HCT116 (cell line): ENCODE measurements around the gene CLDN1. TPM values are rescaled to one million over a fixed set of nuclear protein-coding genes. Genes with fewer than 3 reads are reported as not detected.

Source experiments
- ATAC-seq: fragments of 200-7000 bp; cut with Tn5 transposase; 2 replicates; pipeline ENCODE4 v1.9.1; 2020; ENCODE audit warnings: mild to moderate bottlenecking, moderate library complexity
- BruUV-seq: library from RNA; stranded (reverse); fragments of 400-500 nt; replicated peaks from 2 replicates; lab custom pipeline; 2021; lab: Mats Ljungman, UMichigan
- CTCF ChIA-PET: fragments of 300-600 bp; sonication (Branson Sonifier 250); formaldehyde crosslinking; loops from one replicate; lab custom pipeline; 2021; ENCODE audit warnings: antibody characterized with exemption; lab: Charles Lee
- POLR2A ChIA-PET: fragments of 300-600, 350-600 bp; sonication (Branson Sonifier 250); formaldehyde crosslinking; loops from one replicate; lab custom pipeline; 2021; ENCODE audit warnings: antibody characterized with exemption; lab: Charles Lee
- RAD21 ChIA-PET, 2 experiments: fragments of 300-600 bp; sonication (Branson Sonifier 250); formaldehyde crosslinking; loops; one replicate each; lab custom pipeline; 2023; ENCODE audit warnings: low total read pairs in 2 of 2; ENCODE audit not compliant: uncharacterized antibody in 2 of 2, unreplicated experiment in 2 of 2, low non-redundant PET in 1 of 2; lab: Charles Lee
- DNase-seq: peaks from one replicate; pipeline ENCODE4 v3.0.0-alpha.2; 2010; ENCODE audit warnings: low read depth, low spot score
- H2AFZ ChIP-seq: fragments of 200-600 bp; shearing (Covaris generic), sonication (generic); 2 replicates; pipeline ENCODE4 v1.6.1; 2017; ENCODE audit warnings: low read depth, mixed run types, mixed read lengths, antibody characterized with exemption, low read length; ENCODE audit not compliant: poor library complexity, severe bottlenecking
- H3K27ac ChIP-seq: 2 replicates; pipeline ENCODE4 v1.5.1; 2012; ENCODE audit warnings: low read depth, low read length
- H3K27me3 ChIP-seq: fragments of 200-600 bp; sonication (generic); 2 replicates; pipeline ENCODE4 v1.6.1; 2016; ENCODE audit warnings: mixed run types, low read length, mixed read lengths; ENCODE audit not compliant: insufficient read depth
- H3K36me3 ChIP-seq, 2 experiments: fragments of 200-500 bp in 1 of 2; fragments of 200-600 bp in 1 of 2; sonication (Bioruptor generic) in 1 of 2; sonication (generic) in 1 of 2; 2 replicates each; pipeline versions ENCODE4 v1.5.1 to v1.6.1; 2014 to 2016; ENCODE audit warnings: low read length in 2 of 2, inconsistent platforms in 1 of 2, mixed read lengths in 1 of 2, mixed run types in 1 of 2; ENCODE audit not compliant: insufficient read depth in 2 of 2, control insufficient read depth in 1 of 2
- H3K4me1 ChIP-seq, 2 experiments: fragments of 200-600 bp in 1 of 2; sonication (generic) in 1 of 2; 2 replicates each; pipeline versions ENCODE4 v1.5.1 to v1.6.1; 2012 to 2017; ENCODE audit warnings: low read length in 2 of 2, inconsistent platforms in 1 of 2, mild to moderate bottlenecking in 1 of 2, mixed read lengths in 1 of 2, mixed run types in 1 of 2, moderate library complexity in 1 of 2; ENCODE audit not compliant: insufficient read depth in 2 of 2, control insufficient read depth in 1 of 2
- H3K4me2 ChIP-seq: fragments of 200-600 bp; sonication (generic); 2 replicates; pipeline ENCODE4 v1.6.1; 2017; ENCODE audit warnings: mixed run types, low read length, mixed read lengths
- H3K4me3 ChIP-seq, 2 experiments: fragments of 200-600 bp in 1 of 2; sonication (generic) in 1 of 2; replicated peaks in 1 of 2; 2 replicates each; pipeline ENCODE4 v1.5.1; 2011 to 2016; ENCODE audit warnings: low read length in 2 of 2, control low read depth in 1 of 2, low read depth in 1 of 2, mild to moderate bottlenecking in 1 of 2, mixed read lengths in 1 of 2, mixed run types in 1 of 2
- H3K79me2 ChIP-seq: fragments of 200-600 bp; sonication (generic); 2 replicates; pipeline ENCODE4 v1.6.1; 2017; ENCODE audit warnings: mild to moderate bottlenecking, mixed run types, low read length, moderate library complexity, mixed read lengths; ENCODE audit not compliant: insufficient read depth
- H3K9ac ChIP-seq: fragments of 200-600 bp; sonication (generic); 2 replicates; pipeline ENCODE4 v1.6.1; 2016; ENCODE audit warnings: low read length, mixed read lengths
- H3K9me2 ChIP-seq: fragments of 200-600 bp; sonication (generic), shearing (Covaris generic); 2 replicates; pipeline ENCODE4 v1.6.1; 2017; ENCODE audit warnings: mixed run types, mild to moderate bottlenecking, moderate library complexity; ENCODE audit not compliant: insufficient read depth
- H3K9me3 ChIP-seq, 2 experiments: fragments of 200-500 bp in 1 of 2; fragments of 200-600 bp in 1 of 2; sonication (Bioruptor generic) in 1 of 2; sonication (generic) in 1 of 2; 2 replicates each; pipeline ENCODE4 v1.6.1; 2014 to 2017; ENCODE audit warnings: low read length in 2 of 2, mixed read lengths in 2 of 2, inconsistent platforms in 1 of 2, low read depth in 1 of 2, mild to moderate bottlenecking in 1 of 2, mixed run types in 1 of 2, moderate library complexity in 1 of 2; ENCODE audit not compliant: control insufficient read depth in 1 of 2, insufficient read depth in 1 of 2
- H4K20me1 ChIP-seq: fragments of 200-600 bp; sonication (generic), shearing (Covaris generic); 2 replicates; pipeline ENCODE4 v1.6.1; 2017; ENCODE audit warnings: mixed run types, mild to moderate bottlenecking, moderate library complexity; ENCODE audit not compliant: insufficient read depth
- CBX3 ChIP-seq: IDR thresholded peaks from 2 replicates; pipeline ENCODE4 v1.6.1; 2012; ENCODE audit warnings: low read depth
- CEBPB ChIP-seq: IDR thresholded peaks from 2 replicates; pipeline ENCODE4 v1.6.1; 2012; ENCODE audit warnings: low read depth
- ELF1 ChIP-seq: IDR thresholded peaks from 2 replicates; pipeline ENCODE4 v1.6.1; 2012; ENCODE audit warnings: low read depth, borderline replicate concordance
- FOSL1 ChIP-seq: IDR thresholded peaks from 2 replicates; pipeline ENCODE4 v1.6.1; 2012; ENCODE audit warnings: low read depth
- JUND ChIP-seq: IDR thresholded peaks from 2 replicates; pipeline ENCODE4 v1.6.1; 2012
- POLR2A ChIP-seq: IDR thresholded peaks from 2 replicates; pipeline ENCODE4 v1.7.0; 2011; ENCODE audit warnings: borderline replicate concordance; ENCODE audit not compliant: insufficient read depth, insufficient read length; ENCODE audit errors: extremely low read depth
- POLR2AphosphoS5 ChIP-seq: IDR thresholded peaks from 2 replicates; pipeline ENCODE4 v1.6.1; 2011; ENCODE audit warnings: mild to moderate bottlenecking, low read depth, low read length, moderate library complexity
- RAD21 ChIP-seq: IDR thresholded peaks from 2 replicates; pipeline ENCODE4 v1.6.1; 2012; ENCODE audit warnings: low read depth, mild to moderate bottlenecking
- SIN3A ChIP-seq: IDR thresholded peaks from 2 replicates; pipeline ENCODE4 v1.6.1; 2012; ENCODE audit warnings: low read depth
- SRF ChIP-seq: IDR thresholded peaks from 2 replicates; pipeline ENCODE4 v1.6.1; 2012; ENCODE audit warnings: low read depth
- TCF7L2 ChIP-seq: IDR thresholded peaks from 2 replicates; pipeline ENCODE4 v1.7.0; 2011; ENCODE audit warnings: borderline replicate concordance, inconsistent platforms; ENCODE audit not compliant: insufficient read depth, insufficient read length; ENCODE audit errors: extremely low read depth
- YY1 ChIP-seq: IDR thresholded peaks from 2 replicates; pipeline ENCODE4 v1.6.1; 2011; ENCODE audit warnings: low read length, low read depth, moderate library complexity, mild to moderate bottlenecking; ENCODE audit not compliant: insufficient replicate concordance; ENCODE audit errors: extremely low read depth
- ZNF274 ChIP-seq: fragments of 200-500 bp; sonication (Bioruptor generic); IDR thresholded peaks from 2 replicates; pipeline ENCODE4 v1.6.1; 2014; ENCODE audit warnings: mild to moderate bottlenecking, low read depth, low read length, inconsistent platforms
- intact Hi-C: fragments of 100-400 bp; cut with micrococcal nuclease; formaldehyde crosslinking; loops from 2 replicates; pipeline ENCODE4 v1.10.0; 2022
- total RNA-seq: library from RNA; stranded (reverse); gene quantifications from one replicate; pipeline ENCODE4 v1.2.1, GENCODE V29; 2021; ENCODE audit not compliant: unreplicated experiment
- TF ChIP-seq, protein P1 (sequence below): IDR thresholded peaks from 2 replicates; pipeline ENCODE4 v1.6.1; 2012
- TF ChIP-seq, protein P2 (sequence below): IDR thresholded peaks from 2 replicates; pipeline ENCODE4 v1.6.1; 2012
- TF ChIP-seq, protein P3 (sequence below), 3 experiments: fragments of 200-600 bp in 1 of 3; sonication (generic) in 1 of 3; IDR thresholded peaks in 2 of 3; conservative IDR thresholded peaks in 1 of 3; 2 replicates each; pipeline ENCODE4 v1.5.1; 2012 to 2017; ENCODE audit warnings: low read depth in 2 of 3, low read length in 2 of 3, antibody characterized with exemption in 1 of 3, borderline replicate concordance in 1 of 3, control low read depth in 1 of 3, mild to moderate bottlenecking in 1 of 3, mixed read lengths in 1 of 3, mixed run types in 1 of 3, moderate library complexity in 1 of 3; ENCODE audit not compliant: insufficient read depth in 1 of 3
- TF ChIP-seq, protein P4 (sequence below): IDR thresholded peaks from 2 replicates; pipeline ENCODE4 v1.6.1; 2011; ENCODE audit warnings: mild to moderate bottlenecking, low read length, moderate library complexity; ENCODE audit not compliant: insufficient replicate concordance; ENCODE audit errors: extremely low read depth

The CLDN1 gene
- total RNA-seq, 1 experiment from 2014 or later = 0.20 TPM

DNA sequence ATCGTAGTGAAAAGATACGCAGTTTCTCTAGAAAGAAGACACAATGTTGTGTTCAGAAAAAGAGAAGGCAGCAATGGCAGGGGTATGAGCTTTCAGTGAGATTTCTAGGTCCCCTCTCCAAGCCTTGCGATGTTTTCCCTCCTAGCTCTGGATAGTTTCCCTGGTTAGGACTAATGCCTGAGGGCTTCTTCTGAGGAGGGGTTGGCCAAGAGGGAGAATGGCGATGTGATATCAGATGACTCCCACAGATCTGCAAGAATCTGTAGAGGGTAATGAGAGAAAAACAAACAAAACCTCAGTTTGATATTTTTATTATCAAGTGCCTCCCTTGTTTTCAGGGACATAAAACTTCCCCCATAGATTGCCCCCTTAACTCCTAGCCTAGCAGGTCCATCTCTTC lies 4.1 kb upstream of the CLDN1 start:
- H3K9ac ChIP-seq = no peak overlapping the region
- H3K4me2 ChIP-seq = no peak overlapping the region
- ATAC-seq = no peak
- H3K4me3 ChIP-seq = no peak overlapping the region
- POLR2A ChIA-PET = no interaction called here
- H3K27me3 ChIP-seq = no peaks in the 10 kb centered on the region; the same call in 1 of the 2 replicates
- no peak for DNase-seq
- BruUV-seq = no TSS peak
- CTCF ChIA-PET = no interaction called here
- H3K9me2 ChIP-seq = no peaks in the 10 kb centered on the region
- no peak overlapping the region for H2AFZ ChIP-seq
- H3K27ac ChIP-seq = no peak overlapping the region
- no peaks in the 10 kb centered on the region for H4K20me1 ChIP-seq
- RAD21 ChIA-PET = no interaction called here
- no peaks in the 10 kb centered on the region for H3K9me3 ChIP-seq
- no peak for TF ChIP-seq CBX3
- no peak for TF ChIP-seq RAD21
- TF ChIP-seq, protein P1, sequence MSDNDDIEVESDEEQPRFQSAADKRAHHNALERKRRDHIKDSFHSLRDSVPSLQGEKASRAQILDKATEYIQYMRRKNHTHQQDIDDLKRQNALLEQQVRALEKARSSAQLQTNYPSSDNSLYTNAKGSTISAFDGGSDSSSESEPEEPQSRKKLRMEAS = no peak
- no peak for TF ChIP-seq TCF7L2
- TF ChIP-seq, protein P2, sequence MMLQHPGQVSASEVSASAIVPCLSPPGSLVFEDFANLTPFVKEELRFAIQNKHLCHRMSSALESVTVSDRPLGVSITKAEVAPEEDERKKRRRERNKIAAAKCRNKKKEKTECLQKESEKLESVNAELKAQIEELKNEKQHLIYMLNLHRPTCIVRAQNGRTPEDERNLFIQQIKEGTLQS = no peak
- TF ChIP-seq, protein P3, sequence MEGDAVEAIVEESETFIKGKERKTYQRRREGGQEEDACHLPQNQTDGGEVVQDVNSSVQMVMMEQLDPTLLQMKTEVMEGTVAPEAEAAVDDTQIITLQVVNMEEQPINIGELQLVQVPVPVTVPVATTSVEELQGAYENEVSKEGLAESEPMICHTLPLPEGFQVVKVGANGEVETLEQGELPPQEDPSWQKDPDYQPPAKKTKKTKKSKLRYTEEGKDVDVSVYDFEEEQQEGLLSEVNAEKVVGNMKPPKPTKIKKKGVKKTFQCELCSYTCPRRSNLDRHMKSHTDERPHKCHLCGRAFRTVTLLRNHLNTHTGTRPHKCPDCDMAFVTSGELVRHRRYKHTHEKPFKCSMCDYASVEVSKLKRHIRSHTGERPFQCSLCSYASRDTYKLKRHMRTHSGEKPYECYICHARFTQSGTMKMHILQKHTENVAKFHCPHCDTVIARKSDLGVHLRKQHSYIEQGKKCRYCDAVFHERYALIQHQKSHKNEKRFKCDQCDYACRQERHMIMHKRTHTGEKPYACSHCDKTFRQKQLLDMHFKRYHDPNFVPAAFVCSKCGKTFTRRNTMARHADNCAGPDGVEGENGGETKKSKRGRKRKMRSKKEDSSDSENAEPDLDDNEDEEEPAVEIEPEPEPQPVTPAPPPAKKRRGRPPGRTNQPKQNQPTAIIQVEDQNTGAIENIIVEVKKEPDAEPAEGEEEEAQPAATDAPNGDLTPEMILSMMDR (IDR thresholded peaks at IDR 0.05 in 2 of 3, conservative IDR thresholded peaks at IDR 0.05 in 1 of 3; ENCODE audit: borderline replicate concordance in 1 of 3, insufficient read depth in 1 of 3, low read depth in 2 of 3, low read length in 2 of 3) = no peak
- TF ChIP-seq JUND = no peak
- TF ChIP-seq SIN3A = no peak
- no peak for TF ChIP-seq POLR2AphosphoS5
- no peak for TF ChIP-seq CEBPB
- no peak for TF ChIP-seq FOSL1
- TF ChIP-seq POLR2A = no peak
- TF ChIP-seq, protein P4, sequence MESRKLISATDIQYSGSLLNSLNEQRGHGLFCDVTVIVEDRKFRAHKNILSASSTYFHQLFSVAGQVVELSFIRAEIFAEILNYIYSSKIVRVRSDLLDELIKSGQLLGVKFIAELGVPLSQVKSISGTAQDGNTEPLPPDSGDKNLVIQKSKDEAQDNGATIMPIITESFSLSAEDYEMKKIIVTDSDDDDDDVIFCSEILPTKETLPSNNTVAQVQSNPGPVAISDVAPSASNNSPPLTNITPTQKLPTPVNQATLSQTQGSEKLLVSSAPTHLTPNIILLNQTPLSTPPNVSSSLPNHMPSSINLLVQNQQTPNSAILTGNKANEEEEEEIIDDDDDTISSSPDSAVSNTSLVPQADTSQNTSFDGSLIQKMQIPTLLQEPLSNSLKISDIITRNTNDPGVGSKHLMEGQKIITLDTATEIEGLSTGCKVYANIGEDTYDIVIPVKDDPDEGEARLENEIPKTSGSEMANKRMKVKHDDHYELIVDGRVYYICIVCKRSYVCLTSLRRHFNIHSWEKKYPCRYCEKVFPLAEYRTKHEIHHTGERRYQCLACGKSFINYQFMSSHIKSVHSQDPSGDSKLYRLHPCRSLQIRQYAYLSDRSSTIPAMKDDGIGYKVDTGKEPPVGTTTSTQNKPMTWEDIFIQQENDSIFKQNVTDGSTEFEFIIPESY = no peak
- no peak for TF ChIP-seq ELF1
- TF ChIP-seq YY1 = no peak
- no peak for TF ChIP-seq SRF
- no peak for TF ChIP-seq ZNF274
- H3K4me1 ChIP-seq = peaks cover 0 to 10% of the 10 kb centered on the region in 2 experiments; a peak in 1 of 4 replicates
- H3K36me3 ChIP-seq = no peaks in the 10 kb centered on the region
- H3K79me2 ChIP-seq = no peaks in the 10 kb centered on the region
- intact Hi-C loops = no loop called here
